ENCODE results near the gene AP1S2. TPM values are rescaled to one million over a fixed set of nuclear protein-coding genes. Genes with fewer than 3 reads are reported as not detected.

The AP1S2 gene
- total and polyA plus RNA-seq, 10 of the 15 experiments (the other 5 are each of a cell fraction or from before 2014, with no cell fraction given), result 25.6 to 105 (median 50.7) TPM

GRCh38 chrX:15816438-15816809 lies 38.2 kb downstream of the AP1S2 start:
- Histone ChIP-seq H3K9me3 (replicated peaks; ENCODE audit: control insufficient read depth, insufficient read depth, low read length) (no peaks in the 10 kb centered on the region), H4K20me1 (ENCODE audit: control insufficient read depth, insufficient read depth) (no peaks in the 10 kb centered on the region), H3K36me3 (ENCODE audit: control insufficient read depth in 2 of 2, insufficient read depth in 2 of 2, low read length in 1 of 2) (peaks cover 14 to 34% of the 10 kb centered on the region in 2 experiments), H3K4me3 (no peak overlapping the region), H3K79me2 (ENCODE audit: control insufficient read depth, insufficient read depth, low read length) (no peaks in the 10 kb centered on the region), H3K27me3 (replicated peaks in 1 of 2; ENCODE audit: control insufficient read depth in 2 of 2, insufficient read depth in 2 of 2, low read length in 1 of 2) (no peaks in the 10 kb centered on the region), H3K9ac (ENCODE audit: control insufficient read depth, insufficient read depth, low read length) (no peak overlapping the region), H3K27ac (ENCODE audit: control insufficient read depth, insufficient read depth) (no peak overlapping the region), H3K4me1 (ENCODE audit: control insufficient read depth, insufficient read depth, low read length) (peaks cover 6% of the 10 kb centered on the region; the same call in 1 of the 2 replicates), H3K4me2 (ENCODE audit: control insufficient read depth, insufficient read depth) (no peak overlapping the region), H2AFZ (ENCODE audit: control insufficient read depth, low read depth, low read length) (no peak overlapping the region)
- no TSS peak for BruUV-seq (replicated peaks)
- ATAC-seq (peak; percentile 19; the same call in 2 of the 3 replicates), FAIRE-seq (no peak), DNase-seq (ENCODE audit: low read depth, low spot score) (no peak)
- intact Hi-C loops (cut with micrococcal nuclease; ENCODE audit: unreplicated experiment) (loop anchor here (1.0 to 5.0 kb wide), 2 partner anchors 157 to 396 kb away; no protein-coding TSS in a partner anchor), in situ Hi-C loops (cut with MboI) (no loop called here)
- ChIA-PET SMC1A (ENCODE audit: uncharacterized antibody, unreplicated experiment) (interaction anchor here (0.7 to 3.0 kb wide), 10 partner anchors 9 to 158 kb away, joined by 3 to 12 read pairs (median 3); no protein-coding TSS in a partner anchor), RAD21 (ENCODE audit: unreplicated experiment) (interaction anchor here (0.5 to 1.7 kb wide), 11 partner anchors 30 to 395 kb away, joined by 3 to 11 read pairs (median 3); partner anchors contain the start of gene AP1S2), POLR2A (interaction anchor here (0.5 kb wide), 1 partner anchor 20 kb away, joined by 7 read pairs; no protein-coding TSS in a partner anchor), CTCF (interaction anchor here (1.0 to 2.2 kb wide), 11 partner anchors 9 to 629 kb away, joined by 3 to 13 read pairs (median 4); no protein-coding TSS in a partner anchor)
- TF ChIP-seq RFX5 (IDR thresholded peaks at IDR 0.05; ENCODE audit: low read depth, low read length) (no peak), TAF1 (IDR thresholded peaks at IDR 0.05; ENCODE audit: borderline replicate concordance, low read depth, low read length) (no peak), REST (IDR thresholded peaks at IDR 0.05; ENCODE audit: low read depth, low read length) (no peak), RB1 (IDR thresholded peaks at IDR 0.05; ENCODE audit: borderline replicate concordance) (no peak), JUNB (IDR thresholded peaks at IDR 0.05) (no peak), TCF3 (IDR thresholded peaks at IDR 0.05; ENCODE audit: borderline replicate concordance, insufficient read depth, low read depth, low read length) (no peak), NKRF (conservative IDR thresholded peaks at IDR 0.05) (no peak), RAD21 (IDR thresholded peaks at IDR 0.05; ENCODE audit: insufficient read depth, low read depth, low read length) (no peak), CTCF (IDR thresholded peaks at IDR 0.05 in 2 of 3, conservative IDR thresholded peaks at IDR 0.05 in 1 of 3; ENCODE audit: control insufficient read depth in 2 of 3, extremely low read depth in 1 of 3, insufficient read depth in 1 of 3, low read depth in 3 of 3, low read length in 3 of 3) (no peak), NRF1 (conservative IDR thresholded peaks at IDR 0.05; ENCODE audit: low read depth, low read length) (no peak)
- TF ChIP-seq, protein P1, sequence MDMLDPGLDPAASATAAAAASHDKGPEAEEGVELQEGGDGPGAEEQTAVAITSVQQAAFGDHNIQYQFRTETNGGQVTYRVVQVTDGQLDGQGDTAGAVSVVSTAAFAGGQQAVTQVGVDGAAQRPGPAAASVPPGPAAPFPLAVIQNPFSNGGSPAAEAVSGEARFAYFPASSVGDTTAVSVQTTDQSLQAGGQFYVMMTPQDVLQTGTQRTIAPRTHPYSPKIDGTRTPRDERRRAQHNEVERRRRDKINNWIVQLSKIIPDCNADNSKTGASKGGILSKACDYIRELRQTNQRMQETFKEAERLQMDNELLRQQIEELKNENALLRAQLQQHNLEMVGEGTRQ (IDR thresholded peaks at IDR 0.05; ENCODE audit: borderline replicate concordance, low read depth, low read length), result no peak
- 100% methylated on average over 1 of the region's 1 CpG for WGBS (ENCODE audit: insufficient coverage, insufficient replicate concordance, low lambda C conversion rate, missing lambda C conversion rate)

Data from GM12878 (cell line).